Measurements from ENCODE around the gene UNC13C.

Gene UNC13C

GRCh38 chr15:54119051-54119450, 140.8 kb downstream of the UNC13C start:
- TF ChIP-seq CTCF (conservative IDR thresholded peaks at IDR 0.05; ENCODE audit: control insufficient read depth, insufficient read depth, low read depth, low read length) = no peak
- H3K4me3 ChIP-seq (ENCODE audit: control insufficient read depth, low read depth, low read length) = no peak overlapping the region
- no peak for DNase-seq (ENCODE audit: low read depth)

GRCh38 chr15:54120949-54121463, 142.8 kb downstream of the UNC13C start:
- DNase-seq (ENCODE audit: low read depth) = no peak
- TF ChIP-seq CTCF (conservative IDR thresholded peaks at IDR 0.05; ENCODE audit: control insufficient read depth, insufficient read depth, low read depth, low read length) = no peak
- no peak overlapping the region for H3K4me3 ChIP-seq (ENCODE audit: control insufficient read depth, low read depth, low read length)

- no peak overlapping the region for H3K4me3 ChIP-seq (ENCODE audit: control insufficient read depth, low read depth, low read length)
- no peak for DNase-seq (ENCODE audit: low read depth)
- no peak for TF ChIP-seq CTCF (conservative IDR thresholded peaks at IDR 0.05; ENCODE audit: control insufficient read depth, insufficient read depth, low read depth, low read length)
Measured at GRCh38 chr15:54127574-54127973, 149.3 kb downstream of the UNC13C start.

- TF ChIP-seq CTCF (conservative IDR thresholded peaks at IDR 0.05; ENCODE audit: control insufficient read depth, insufficient read depth, low read depth, low read length) = no peak
- no peak overlapping the region for H3K4me3 ChIP-seq (ENCODE audit: control insufficient read depth, low read depth, low read length)
- peak; percentile 20 for DNase-seq (ENCODE audit: low read depth)
Measured at GRCh38 chr15:54131410-54131809, 153.2 kb downstream of the UNC13C start.

GRCh38 chr15:54149115-54149531, 170.9 kb downstream of the UNC13C start:
- no peak for TF ChIP-seq CTCF (conservative IDR thresholded peaks at IDR 0.05; ENCODE audit: control insufficient read depth, insufficient read depth, low read depth, low read length)
- peak; percentile 19 for DNase-seq (ENCODE audit: low read depth)

GRCh38 chr15:54150255-54150654, 172.0 kb downstream of the UNC13C start:
- DNase-seq (ENCODE audit: low read depth) = peak; percentile 71
- TF ChIP-seq CTCF (conservative IDR thresholded peaks at IDR 0.05; ENCODE audit: control insufficient read depth, insufficient read depth, low read depth, low read length) = no peak
- no peak overlapping the region for H3K4me3 ChIP-seq (ENCODE audit: control insufficient read depth, low read depth, low read length)

More at GRCh38 chr15:54149115-54149531, 170.9 kb downstream of the UNC13C start:
- no peak overlapping the region for H3K4me3 ChIP-seq (ENCODE audit: control insufficient read depth, low read depth, low read length)

GRCh38 chr15:54159012-54159411, 180.8 kb downstream of the UNC13C start:
- TF ChIP-seq CTCF (conservative IDR thresholded peaks at IDR 0.05; ENCODE audit: control insufficient read depth, insufficient read depth, low read depth, low read length) = no peak
- H3K4me3 ChIP-seq (ENCODE audit: control insufficient read depth, low read depth, low read length) = no peak overlapping the region
- DNase-seq (ENCODE audit: low read depth) = no peak
